VCaP (cell line): Measurements from ENCODE around the gene CCND1.

Experiments used
- H3K27ac ChIP-seq: fragments of 450-650 bp; 2 replicates; pipeline ENCODE4 v1.5.1; 2017
- CTCF ChIP-seq: fragments of 450-650 bp; conservative IDR thresholded peaks from 2 replicates; pipeline ENCODE4 v1.5.1; 2017; ENCODE audit warnings: mild to moderate bottlenecking, moderate library complexity

The CCND1 gene

GRCh38 chr11:69700278-69701140, 59.6 kb downstream of the CCND1 start:
- TF ChIP-seq CTCF: no peak
- H3K27ac ChIP-seq: peak overlapping the region; percentile 62

- H3K27ac ChIP-seq: no peak overlapping the region
- no peak for TF ChIP-seq CTCF
These were observed 61.3 kb downstream of the CCND1 start for GRCh38 chr11:69702239-69702691.

- no peak overlapping the region for H3K27ac ChIP-seq
- no peak for TF ChIP-seq CTCF
These were observed 62.0 kb downstream of the CCND1 start for GRCh38 chr11:69702769-69703452.

- H3K27ac ChIP-seq: no peak overlapping the region
- TF ChIP-seq CTCF: no peak
These were observed 62.5 kb downstream of the CCND1 start for GRCh38 chr11:69703453-69703767.
